HG03342 (cell line): ENCODE data around the gene ZG16B.

Experiments
- ATAC-seq: cut with Tn5 transposase; IDR thresholded peaks from one replicate; pipeline ENCODE4 v1.9.1; 2021; ENCODE audit warnings: mild to moderate bottlenecking, moderate library complexity; ENCODE audit not compliant: unreplicated experiment

Gene ZG16B

DNA sequence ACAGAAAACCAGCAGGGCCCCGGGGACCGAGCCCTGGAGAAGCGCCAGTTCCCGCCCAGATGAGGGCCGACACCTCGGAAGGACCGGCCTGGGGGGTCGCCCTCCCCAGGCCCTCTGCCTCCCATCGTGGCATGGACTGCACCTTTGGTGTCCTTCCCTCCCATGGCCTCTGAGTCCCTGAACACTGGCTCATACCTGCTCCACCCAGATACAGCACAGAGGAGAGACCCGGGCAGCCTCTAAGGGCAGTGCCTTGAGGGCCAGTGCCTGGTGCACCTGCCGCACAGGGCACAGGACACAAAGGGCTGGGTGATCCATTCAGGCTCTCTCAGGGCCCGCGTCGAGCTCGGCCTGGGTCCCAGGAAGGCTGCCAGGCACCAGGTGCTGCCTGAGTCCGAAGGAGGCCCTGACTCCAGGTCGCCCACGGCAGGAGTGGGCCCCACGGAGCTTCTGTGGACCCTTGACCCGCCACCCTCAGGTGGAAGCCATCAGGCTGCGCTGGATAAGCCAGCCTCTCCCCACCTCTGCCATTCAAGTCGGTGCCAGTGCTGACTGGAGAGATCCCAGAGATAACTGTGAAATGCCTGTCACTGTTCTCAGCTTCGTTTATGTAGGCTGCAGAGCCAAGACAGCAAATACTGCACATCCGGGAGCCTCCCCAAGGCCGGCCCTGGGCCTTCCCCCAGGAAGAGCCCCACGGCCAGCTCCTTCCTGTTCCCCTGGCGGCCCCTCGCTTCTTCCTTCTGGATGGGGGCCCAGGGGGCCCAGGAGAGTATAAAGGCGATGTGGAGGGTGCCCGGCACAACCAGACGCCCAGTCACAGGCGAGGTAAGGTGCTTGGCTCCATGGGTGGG lies at the start of gene ZG16B:
TSS of gene ZG16B (plus strand) at position 803 of the 854 bp plus-strand sequence. CDS start 139 bp downstream, outside the sequence.
- ATAC-seq, result no peak

- ATAC-seq, result no peak
Observed at GRCh38 chr16:2782583-2783351, 47.3 kb upstream of the ZG16B start.

DNA sequence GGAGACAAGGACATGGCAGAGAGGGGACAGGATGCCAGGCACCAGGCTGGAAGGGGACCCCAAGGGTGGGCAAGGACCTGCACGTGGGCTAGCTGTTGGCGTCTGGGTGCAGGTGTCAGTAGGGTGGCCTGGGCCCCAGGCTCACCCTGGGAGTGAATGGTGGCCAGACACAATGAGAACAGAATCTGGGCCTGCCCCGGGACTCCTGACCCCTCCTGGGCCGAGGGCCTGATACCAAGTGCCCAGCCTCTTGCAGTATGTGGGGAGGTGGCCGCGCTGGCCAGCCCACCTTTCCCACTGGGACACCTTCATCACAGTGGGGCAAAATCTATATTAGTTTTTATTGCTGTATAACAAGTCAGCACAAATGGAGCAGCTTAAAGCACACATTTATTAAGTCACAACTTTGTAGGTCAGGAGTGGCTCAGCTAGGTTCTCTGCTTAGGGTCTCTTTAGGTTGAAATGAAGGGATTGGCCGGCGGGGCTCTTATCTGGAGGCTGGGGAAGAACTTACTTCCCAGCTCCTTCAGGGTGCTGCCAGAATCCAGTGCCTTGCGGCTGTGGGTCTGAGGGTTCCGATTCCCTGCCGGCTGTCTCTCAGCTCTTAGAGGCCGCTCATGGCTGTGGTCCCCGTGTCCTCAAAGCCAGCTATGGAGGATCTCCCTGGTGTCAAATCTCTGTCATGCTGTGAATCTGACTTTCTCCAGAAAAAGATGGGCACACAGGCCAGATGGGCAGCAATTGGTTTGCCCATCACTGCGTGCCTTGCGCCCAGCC lies 46.3 kb upstream of the ZG16B start:
- no peak for ATAC-seq

- ATAC-seq, result no peak
Observed at GRCh38 chr16:2784358-2785100, 45.6 kb upstream of the ZG16B start.

DNA sequence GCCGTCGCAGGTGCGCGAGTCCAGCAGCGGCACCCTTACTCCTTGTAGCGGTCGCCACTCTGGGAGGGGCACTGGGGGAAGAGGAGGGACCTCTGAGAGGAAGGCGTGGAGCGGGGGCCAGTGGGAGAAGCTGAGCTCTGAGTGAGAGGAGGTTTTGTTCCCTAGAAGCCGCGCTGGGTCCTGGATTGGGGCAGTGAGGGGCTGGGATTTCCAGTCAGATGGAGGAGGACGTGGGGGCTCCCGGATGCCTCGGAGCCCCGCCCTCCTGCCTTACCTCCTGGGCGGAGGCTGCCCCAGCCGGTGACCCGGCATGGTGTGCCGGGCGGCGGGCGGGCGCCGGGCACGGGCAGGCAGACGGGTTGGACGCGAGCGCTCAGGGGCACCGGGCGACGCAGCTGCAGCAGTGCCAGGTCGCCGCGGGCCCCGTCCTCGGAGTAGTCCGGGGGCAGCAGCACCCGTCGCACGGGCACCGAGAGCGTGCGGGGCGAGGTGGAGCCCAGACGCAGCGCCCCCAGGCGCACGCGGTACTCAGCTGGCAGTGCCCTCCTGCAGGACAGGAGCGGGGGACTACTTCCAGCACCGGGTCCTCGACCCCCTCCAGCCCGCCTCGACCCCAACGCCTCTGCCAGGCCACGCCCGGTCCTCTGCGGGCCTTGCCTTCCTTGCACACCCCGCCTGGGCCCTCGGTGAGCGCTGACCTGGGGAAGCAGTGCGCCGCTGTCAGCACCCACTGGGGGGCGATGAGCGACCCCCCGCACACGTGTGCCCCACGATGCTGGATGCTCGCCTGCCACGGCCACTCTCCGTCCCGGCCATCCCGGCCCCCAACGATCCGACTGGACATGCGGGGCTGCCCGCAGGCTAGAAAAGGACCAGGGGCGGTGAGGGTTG lies 44.8 kb upstream of the ZG16B start:
- no peak for ATAC-seq

GRCh38 chr16:2786061-2786825 lies 43.9 kb upstream of the ZG16B start:
- no peak for ATAC-seq

DNA sequence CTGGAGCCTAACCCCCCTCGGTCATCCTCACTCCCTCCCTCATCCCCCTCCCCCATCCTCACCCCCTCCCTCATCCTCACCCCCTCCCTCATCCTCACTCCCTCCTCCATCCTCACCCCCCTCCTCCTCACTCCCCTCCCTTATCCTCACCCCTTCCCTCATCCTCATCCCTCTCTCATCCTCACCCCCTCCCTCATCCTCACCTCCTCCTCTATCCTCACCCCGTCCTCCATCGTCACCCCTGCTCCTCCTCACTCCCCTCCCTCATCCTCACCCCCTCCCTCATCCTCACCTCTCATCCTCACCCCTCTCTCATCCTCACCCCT lies 43.3 kb upstream of the ZG16B start:
- no peak for ATAC-seq

GRCh38 chr16:2787406-2787805 lies 42.7 kb upstream of the ZG16B start, which contains the start of gene PRSS33:
Gene PRSS33, minus strand, starts transcription at chr16:2787560. Its CDS starts 1,013 bp downstream, at chr16:2786547.
- no peak for ATAC-seq

DNA sequence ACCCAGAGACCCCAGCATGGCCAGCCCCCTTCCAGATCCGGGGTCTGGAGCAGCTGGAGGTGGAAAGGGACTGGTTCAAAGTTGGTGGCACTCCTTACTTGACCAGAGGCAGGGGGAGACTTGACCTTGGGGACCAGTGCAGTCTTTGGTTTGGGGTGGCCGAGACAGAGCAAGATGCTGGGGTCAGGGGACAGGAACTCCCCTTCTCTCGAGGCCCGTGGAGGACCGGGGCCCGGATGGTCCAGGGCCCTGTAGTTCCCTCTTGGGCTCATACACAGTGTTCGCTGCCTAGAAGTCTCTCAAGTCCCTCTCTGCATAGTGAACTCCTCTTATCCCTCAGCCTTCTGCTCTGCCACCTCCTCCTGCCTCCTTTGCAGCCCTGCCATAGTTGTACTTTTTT lies 42.1 kb upstream of the ZG16B start:
- ATAC-seq, result no peak

- no peak for ATAC-seq
Observed at GRCh38 chr16:2790631-2791030, 39.5 kb upstream of the ZG16B start.

- no peak for ATAC-seq
Observed at GRCh38 chr16:2791174-2791573, 38.9 kb upstream of the ZG16B start.

DNA sequence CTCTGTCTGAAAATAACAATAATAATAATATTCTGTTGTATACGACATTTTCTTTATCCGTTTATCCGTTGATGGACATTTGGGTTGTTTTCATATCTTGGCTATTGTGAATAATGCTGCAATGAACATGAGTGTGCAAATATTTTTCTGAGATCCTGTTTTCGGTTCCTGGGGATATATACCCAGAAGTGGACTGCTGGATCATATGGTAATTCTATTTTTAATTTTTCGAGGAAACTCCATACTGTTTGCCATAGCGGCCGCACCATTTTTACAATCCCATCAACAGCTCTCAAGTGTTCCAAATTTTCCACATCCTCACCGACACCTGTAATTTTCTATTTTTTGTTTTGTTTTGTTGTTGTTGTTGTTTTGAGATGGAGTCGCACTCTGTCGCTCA lies 37.2 kb upstream of the ZG16B start:
- ATAC-seq, result no peak

DNA sequence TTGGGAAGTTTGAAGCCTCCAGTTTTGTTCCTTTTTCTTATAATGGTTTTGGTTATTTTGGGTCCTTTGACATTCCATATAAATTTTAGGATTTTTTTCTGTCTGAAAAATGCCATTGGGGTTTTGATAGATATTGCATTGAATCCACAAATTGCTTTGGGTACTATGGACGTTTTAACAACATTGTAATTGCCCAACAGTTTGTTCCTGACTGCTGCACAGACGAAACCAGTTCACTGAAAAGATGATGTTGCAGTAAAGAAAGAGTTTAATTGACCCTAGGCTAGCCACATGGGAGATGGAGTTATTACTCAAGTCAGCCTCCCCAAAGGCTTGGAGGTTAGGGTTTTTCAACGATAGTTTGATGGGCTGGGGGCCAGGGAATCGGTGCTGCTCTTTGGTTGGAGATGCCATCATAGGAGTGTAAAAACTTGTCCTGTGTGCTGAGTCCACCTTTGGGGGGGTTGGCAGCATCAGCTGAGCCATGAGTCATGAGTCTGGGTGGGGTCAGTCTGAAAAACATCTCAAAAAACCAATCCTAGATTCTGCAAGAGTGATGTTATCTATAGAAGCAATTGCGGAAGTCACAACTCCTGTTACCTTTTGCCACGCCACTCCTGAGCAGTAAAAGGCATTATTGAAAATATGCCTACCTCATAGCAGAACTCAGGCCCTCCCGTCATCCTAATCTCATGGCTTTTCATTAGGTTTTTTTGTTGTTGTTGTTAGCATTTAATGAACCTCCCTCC lies 34.5 kb upstream of the ZG16B start:
- no peak for ATAC-seq

- ATAC-seq, result no peak
Observed at GRCh38 chr16:2798723-2799204, 31.3 kb upstream of the ZG16B start.

DNA sequence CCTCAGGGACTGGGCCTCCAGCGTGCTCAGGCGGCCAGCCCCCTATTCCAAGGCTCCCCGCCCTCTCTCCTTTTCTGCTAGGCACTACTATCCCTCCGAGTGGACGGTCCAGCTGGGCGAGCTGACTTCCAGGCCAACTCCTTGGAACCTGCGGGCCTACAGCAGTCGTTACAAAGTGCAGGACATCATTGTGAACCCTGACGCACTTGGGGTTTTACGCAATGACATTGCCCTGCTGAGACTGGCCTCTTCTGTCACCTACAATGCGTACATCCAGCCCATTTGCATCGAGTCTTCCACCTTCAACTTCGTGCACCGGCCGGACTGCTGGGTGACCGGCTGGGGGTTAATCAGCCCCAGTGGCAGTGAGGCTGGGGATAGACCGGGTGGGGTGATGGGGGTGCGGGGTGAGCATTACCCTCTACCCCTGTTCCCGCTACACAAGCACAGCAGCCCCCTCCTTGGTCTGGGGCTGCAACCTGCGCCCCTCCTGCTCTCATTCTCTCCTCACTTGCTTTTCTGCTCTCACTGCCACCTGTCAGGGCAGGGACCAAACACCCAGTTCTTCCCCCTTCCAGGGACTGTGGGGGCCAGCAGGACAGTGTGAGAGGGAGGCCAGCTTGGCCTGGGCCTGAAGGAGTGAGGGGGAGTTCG lies 30.8 kb upstream of the ZG16B start:
- ATAC-seq, result no peak

GRCh38 chr16:2799859-2800226 lies 30.3 kb upstream of the ZG16B start:
- ATAC-seq, result no peak

- ATAC-seq, result no peak
Observed at GRCh38 chr16:2803545-2804195, 26.4 kb upstream of the ZG16B start.
